GM12801 (cell line): ENCODE results near the gene PDE12.

ENCODE experiments used
- TF ChIP-seq, protein P1 (sequence below): IDR thresholded peaks from one replicate; pipeline ENCODE4 v1.5.1; 2011; ENCODE audit warnings: control low read depth; ENCODE audit not compliant: insufficient read length; ENCODE audit errors: extremely low read depth

Gene PDE12

DNA sequence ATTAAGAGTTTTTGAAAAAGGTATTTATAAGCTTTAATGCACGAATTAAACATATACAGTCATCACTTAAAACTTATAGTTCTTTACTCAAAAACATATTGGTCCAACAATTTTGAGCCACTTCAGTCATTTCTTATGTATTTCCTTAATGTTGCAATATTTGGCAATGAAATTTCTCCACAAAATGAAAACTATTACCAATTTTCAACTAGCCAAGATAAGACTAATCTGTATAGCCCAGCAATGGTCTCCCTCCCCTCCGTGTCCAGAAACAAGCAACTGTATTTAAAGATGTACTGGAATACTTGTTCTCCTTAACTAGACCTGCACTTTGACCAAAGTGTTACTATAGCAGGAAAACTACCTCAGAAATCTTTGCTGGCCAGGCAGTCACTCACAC is 31.8 kb downstream of the PDE12 start:
- TF ChIP-seq, protein P1, sequence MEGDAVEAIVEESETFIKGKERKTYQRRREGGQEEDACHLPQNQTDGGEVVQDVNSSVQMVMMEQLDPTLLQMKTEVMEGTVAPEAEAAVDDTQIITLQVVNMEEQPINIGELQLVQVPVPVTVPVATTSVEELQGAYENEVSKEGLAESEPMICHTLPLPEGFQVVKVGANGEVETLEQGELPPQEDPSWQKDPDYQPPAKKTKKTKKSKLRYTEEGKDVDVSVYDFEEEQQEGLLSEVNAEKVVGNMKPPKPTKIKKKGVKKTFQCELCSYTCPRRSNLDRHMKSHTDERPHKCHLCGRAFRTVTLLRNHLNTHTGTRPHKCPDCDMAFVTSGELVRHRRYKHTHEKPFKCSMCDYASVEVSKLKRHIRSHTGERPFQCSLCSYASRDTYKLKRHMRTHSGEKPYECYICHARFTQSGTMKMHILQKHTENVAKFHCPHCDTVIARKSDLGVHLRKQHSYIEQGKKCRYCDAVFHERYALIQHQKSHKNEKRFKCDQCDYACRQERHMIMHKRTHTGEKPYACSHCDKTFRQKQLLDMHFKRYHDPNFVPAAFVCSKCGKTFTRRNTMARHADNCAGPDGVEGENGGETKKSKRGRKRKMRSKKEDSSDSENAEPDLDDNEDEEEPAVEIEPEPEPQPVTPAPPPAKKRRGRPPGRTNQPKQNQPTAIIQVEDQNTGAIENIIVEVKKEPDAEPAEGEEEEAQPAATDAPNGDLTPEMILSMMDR, result no peak

DNA sequence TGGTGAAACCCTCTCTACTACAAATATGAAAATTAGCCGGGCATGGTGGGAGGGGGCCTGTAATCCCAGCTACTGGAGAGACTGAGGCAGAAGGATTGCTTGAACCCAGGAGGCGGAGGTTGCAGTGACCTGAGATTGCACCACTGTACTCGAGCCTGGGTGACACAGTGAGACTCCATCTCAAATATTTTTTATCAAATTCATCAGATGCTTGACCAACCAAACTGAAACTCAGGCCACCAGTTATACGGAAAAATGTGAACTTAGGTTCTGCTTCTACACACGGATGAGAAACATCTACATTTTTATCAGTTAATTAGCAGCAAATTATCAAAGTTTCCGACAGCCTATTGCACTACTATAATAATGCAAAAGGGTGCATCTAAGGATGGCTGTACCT is 36.2 kb downstream of the PDE12 start:
- TF ChIP-seq, protein P1, result no peak

DNA sequence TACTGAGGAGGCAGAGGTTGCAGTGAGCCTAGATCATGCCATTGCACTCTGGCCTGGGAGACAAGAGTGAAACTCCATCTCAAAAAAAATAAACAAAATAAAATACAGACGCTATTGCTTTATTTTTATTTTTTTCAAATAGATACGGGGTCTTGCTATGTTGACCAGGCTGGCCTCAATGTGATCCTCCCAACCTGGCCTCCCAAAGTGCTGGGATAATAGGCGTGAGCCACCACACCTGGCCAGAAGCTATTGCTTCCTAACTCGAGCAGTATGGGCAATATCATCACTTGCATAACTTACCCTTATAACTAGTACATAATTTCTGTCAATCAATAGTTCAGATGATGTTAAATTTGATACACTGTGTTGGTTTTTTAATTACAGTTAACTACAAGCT is 38.1 kb downstream of the PDE12 start:
- TF ChIP-seq, protein P1, result no peak

- TF ChIP-seq, protein P1, result no peak
These were observed 38.5 kb downstream of the PDE12 start for GRCh38 chr3:57594576-57594975.

GRCh38 chr3:57596495-57597126 is 40.5 kb downstream of the PDE12 start:
- TF ChIP-seq, protein P1, result no peak

DNA sequence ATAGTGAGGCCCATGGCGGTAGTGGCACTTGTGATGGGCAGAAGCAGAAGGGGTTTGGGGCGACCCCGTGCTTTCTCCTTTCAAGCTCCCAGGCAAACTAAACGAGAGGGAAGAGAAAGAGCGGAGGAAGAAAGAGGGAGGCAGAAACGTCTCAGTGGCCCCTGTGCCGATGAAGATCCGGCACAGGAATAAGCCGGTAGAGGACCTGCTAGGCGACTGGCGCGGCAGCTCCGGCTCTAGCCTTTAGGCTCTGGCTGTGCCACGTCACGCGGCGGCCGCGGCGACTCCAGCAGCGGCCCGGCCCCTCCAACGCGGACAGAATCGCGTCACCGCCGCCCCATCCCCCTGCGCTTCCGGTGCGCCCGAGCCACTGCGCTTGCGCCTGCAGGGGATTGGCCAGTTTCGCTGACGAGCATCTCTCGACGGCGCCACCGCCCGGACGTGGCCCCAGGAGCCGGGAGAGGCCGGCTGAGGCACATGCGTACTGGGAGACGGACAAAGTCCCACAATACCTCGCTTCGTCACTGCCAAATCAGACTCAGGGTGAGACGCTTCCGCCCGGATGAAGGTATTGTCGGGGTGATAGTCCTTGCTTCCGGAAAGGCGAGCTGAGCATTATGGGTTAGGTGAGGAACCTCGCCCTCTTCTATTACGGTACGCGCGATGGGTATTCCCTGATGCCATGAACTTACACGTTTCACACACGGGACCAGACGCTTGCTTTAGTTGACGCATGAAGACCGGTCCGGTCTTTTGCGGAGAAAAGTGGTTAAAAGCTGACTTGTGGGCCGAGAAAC is 41.3 kb downstream of the PDE12 start, which contains the start of gene ARF4:
TSS of gene ARF4 (minus strand) at position 218 of the 797 bp plus-strand sequence. CDS start at position 14, 204 bp downstream.
- TF ChIP-seq, protein P1, result no peak

GRCh38 chr3:57598765-57599360 is 42.8 kb downstream of the PDE12 start:
- TF ChIP-seq, protein P1, result no peak
